Liver (tissue), 9 donors: ENCODE measurements around the gene NTM. TPM values are rescaled to one million over a fixed set of nuclear protein-coding genes. Genes with fewer than 3 reads are reported as not detected.

ENCODE experiments used
- DNase-seq: peaks from one replicate; pipeline ENCODE4 v3.0.0-alpha.2; 2017; ENCODE audit warnings: low spot score
- H3K27ac ChIP-seq, 2 donors: one replicate each; pipeline ENCODE4 v1.7.0; 2013; ENCODE audit warnings: inconsistent platforms in 2 of 2, low read length in 2 of 2, control low read depth in 1 of 2, low read depth in 1 of 2, mild to moderate bottlenecking in 1 of 2
- H3K27me3 ChIP-seq, 4 donors: one replicate each; pipeline versions ENCODE4 v1.6.1 to v1.7.0; 2013; ENCODE audit warnings: low read length in 3 of 4, inconsistent platforms in 1 of 4, mild to moderate bottlenecking in 1 of 4, moderate library complexity in 1 of 4; ENCODE audit not compliant: control insufficient read depth in 4 of 4, insufficient read depth in 4 of 4
- H3K36me3 ChIP-seq, 4 donors: one replicate each; pipeline versions ENCODE4 v1.6.1 to v1.7.0; 2013; ENCODE audit warnings: low read length in 3 of 4, mild to moderate bottlenecking in 3 of 4, low read depth in 1 of 4, moderate library complexity in 1 of 4; ENCODE audit not compliant: control insufficient read depth in 4 of 4, insufficient read depth in 3 of 4
- H3K4me1 ChIP-seq, 4 donors: one replicate each; pipeline versions ENCODE4 v1.6.1 to v1.7.0; 2013; ENCODE audit warnings: low read length in 3 of 4, mild to moderate bottlenecking in 3 of 4, moderate library complexity in 1 of 4; ENCODE audit not compliant: control insufficient read depth in 4 of 4, insufficient read depth in 4 of 4
- H3K4me3 ChIP-seq, 3 donors: one replicate each; pipeline versions ENCODE4 v1.6.1 to v1.7.0; 2013; ENCODE audit warnings: low read length in 3 of 3, control low read depth in 1 of 3, low read depth in 1 of 3, mild to moderate bottlenecking in 1 of 3
- H3K9ac ChIP-seq, 2 donors: one replicate each; pipeline ENCODE4 v1.7.0; 2013; ENCODE audit warnings: low read length in 2 of 2, mild to moderate bottlenecking in 2 of 2, moderate library complexity in 2 of 2, control low read depth in 1 of 2, low read depth in 1 of 2
- H3K9me3 ChIP-seq, 4 donors: one replicate each; pipeline versions ENCODE4 v1.6.1 to v1.7.0; 2013; ENCODE audit warnings: low read length in 3 of 4; ENCODE audit not compliant: control insufficient read depth in 4 of 4
- ATF3 ChIP-seq: IDR thresholded peaks from 2 replicates; pipeline ENCODE4 v1.6.1; 2016; ENCODE audit warnings: antibody characterized with exemption
- GABPA ChIP-seq, 2 donors: IDR thresholded peaks in 1 of 2; conservative IDR thresholded peaks in 1 of 2; 2 replicates each; pipeline ENCODE4 v1.6.1; 2016; ENCODE audit warnings: antibody characterized with exemption in 2 of 2, mild to moderate bottlenecking in 1 of 2, moderate library complexity in 1 of 2
- HNF4A ChIP-seq, 2 donors: conservative IDR thresholded peaks; 2 replicates each; pipeline ENCODE4 v1.6.1; 2016; ENCODE audit warnings: antibody characterized with exemption in 2 of 2, mild to moderate bottlenecking in 2 of 2
- JUND ChIP-seq, 2 donors: IDR thresholded peaks; 2 replicates each; pipeline ENCODE4 v1.6.1; 2016; ENCODE audit warnings: antibody characterized with exemption in 2 of 2
- NR2F2 ChIP-seq: IDR thresholded peaks from 2 replicates; pipeline ENCODE4 v1.6.1; 2016; ENCODE audit warnings: antibody characterized with exemption
- RAD21 ChIP-seq, 2 donors: IDR thresholded peaks; 2 replicates each; pipeline ENCODE4 v1.6.1; 2016; ENCODE audit warnings: antibody characterized with exemption in 2 of 2, mild to moderate bottlenecking in 2 of 2
- RXRA ChIP-seq, 2 donors: IDR thresholded peaks; 2 replicates each; pipeline ENCODE4 v1.6.1; 2017 to 2018; ENCODE audit warnings: antibody characterized with exemption in 2 of 2, mild to moderate bottlenecking in 1 of 2
- SP1 ChIP-seq: IDR thresholded peaks from 2 replicates; pipeline ENCODE4 v1.6.1; 2018; ENCODE audit warnings: antibody characterized with exemption, mild to moderate bottlenecking
- YY1 ChIP-seq: IDR thresholded peaks from 2 replicates; pipeline ENCODE4 v1.6.1; 2016; ENCODE audit warnings: antibody characterized with exemption, mild to moderate bottlenecking
- WGBS: extraction: QIAGEN DNeasy Blood & Tissue Kit; methylation state at CpG from one replicate; pipeline ENCODE4 v1.1.7; 2013; 5-methylcytosine and 5-hydroxymethylcytosine counted together
- polyA plus RNA-seq, 2 donors: library from polyadenylated mRNA; stranded (reverse) in 1 of 2; unstranded in 1 of 2; fragments of 200-250 nt in 1 of 2; fragments of >200 nt in 1 of 2; fragmentation: Nextera tagmentation in 1 of 2; extraction: Ambion mirVana in 1 of 2; gene quantifications; one replicate each; pipeline versions ENCODE4 v1.2.1 to v1.2.3, GENCODE V29; 2013 to 2015
- total RNA-seq, 2 donors: library from RNA; depleted of rRNA; stranded (reverse); fragments of >200 nt; gene quantifications; one replicate each; pipeline ENCODE4 v1.2.3, GENCODE V29; 2014
- TF ChIP-seq, protein P1 (sequence below): IDR thresholded peaks from 2 replicates; pipeline ENCODE4 v1.6.1; 2016; ENCODE audit warnings: antibody characterized with exemption
- TF ChIP-seq, protein P2 (sequence below): IDR thresholded peaks from 2 replicates; pipeline ENCODE4 v1.6.1; 2016; ENCODE audit warnings: antibody characterized with exemption, mild to moderate bottlenecking
- donor health status: healthy.
- donor health status: healthy.
- donor health status: healthy.
- donor health status: healthy.
- donor health status: healthy.

The NTM gene
- total and polyA plus RNA-seq, 4 donors: 0.08 to 1.1 (median 0.08) TPM; not detected in 1

DNA sequence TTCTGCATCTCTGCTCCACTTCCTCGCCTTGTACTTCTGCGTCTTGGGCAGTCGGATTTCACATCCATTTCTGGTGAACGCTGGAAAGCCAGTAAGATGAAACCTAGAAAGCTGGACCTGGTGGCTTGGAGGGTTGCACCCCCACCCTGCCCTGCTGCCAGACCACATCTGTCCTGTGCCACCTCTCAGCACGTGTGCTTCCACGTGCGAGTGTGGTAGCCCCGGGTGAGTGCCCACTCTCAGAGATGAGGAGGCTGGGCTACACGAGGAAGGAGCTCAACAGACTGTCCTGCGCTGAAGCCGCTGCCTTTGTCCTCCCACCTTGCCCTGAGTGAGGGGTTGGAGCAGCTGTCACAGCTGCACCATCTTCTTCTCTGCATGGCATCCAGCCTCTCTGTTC, 77.5 kb downstream of the NTM start:
- Histone ChIP-seq H3K9ac (no peak overlapping the region), H3K27me3 (no peaks in the 10 kb centered on the region), H3K27ac (no peak overlapping the region), H3K36me3 (no peaks in the 10 kb centered on the region), H3K9me3 (no peaks in the 10 kb centered on the region), H3K4me1 (no peaks in the 10 kb centered on the region), H3K4me3 (no peak overlapping the region)
- 88% methylated on average over 11 of the region's 11 CpGs for WGBS
- no peak for DNase-seq
- TF ChIP-seq SP1 (no peak), NR2F2 (no peak), GABPA (IDR thresholded peaks at IDR 0.05 in 1 of 2, conservative IDR thresholded peaks at IDR 0.05 in 1 of 2) (no peak), RXRA (IDR thresholded peaks at IDR 0.05) (no peak)

DNA sequence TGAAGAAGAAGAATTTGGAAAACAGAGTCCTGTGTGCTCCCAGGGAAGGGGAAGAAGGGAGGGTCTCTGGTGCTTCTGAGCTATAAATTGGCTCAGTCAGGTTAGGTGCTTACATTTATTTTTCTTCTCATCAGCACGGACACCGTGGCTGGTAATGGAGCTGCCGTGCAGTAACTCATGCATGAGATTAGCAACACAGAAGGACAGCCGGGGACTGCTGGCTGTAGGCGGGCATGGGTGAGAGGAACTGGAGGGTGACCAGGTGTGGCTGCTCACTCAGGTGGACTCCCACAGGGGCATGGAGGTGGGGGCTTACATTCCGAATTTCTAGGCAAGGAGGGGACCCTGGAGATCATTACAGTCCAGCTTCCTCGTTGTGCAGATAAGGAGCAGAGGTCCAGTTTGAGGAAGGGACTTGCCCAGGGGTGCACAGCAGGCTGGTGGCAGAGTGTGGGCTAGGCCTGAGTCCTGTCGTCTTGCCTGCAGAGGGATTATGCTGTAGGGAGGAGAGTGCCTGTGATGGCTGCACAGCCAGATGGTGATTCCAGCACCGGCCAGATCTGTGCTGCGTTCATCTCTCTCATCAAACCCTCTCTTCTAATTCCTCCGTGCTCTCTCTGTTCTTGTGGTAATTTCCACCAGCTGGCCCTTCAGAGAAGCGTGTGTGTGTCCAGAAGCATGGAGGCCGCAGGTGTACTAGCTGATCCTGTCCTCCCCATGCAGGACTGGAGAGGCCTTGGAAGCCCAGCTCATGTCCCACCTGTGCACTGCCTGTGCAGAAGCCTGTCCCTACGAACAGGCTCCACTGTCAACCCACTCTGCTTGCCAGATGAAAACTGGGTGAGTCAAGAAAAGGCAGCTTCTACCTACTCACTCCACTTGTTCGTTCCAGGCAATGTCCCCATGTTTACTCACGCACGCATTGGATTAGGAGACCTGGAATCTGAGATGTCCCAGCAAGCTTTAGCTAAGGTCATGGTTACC, 78.9 kb downstream of the NTM start:
- TF ChIP-seq RAD21 (IDR thresholded peaks at IDR 0.05) (no peak), JUND (IDR thresholded peaks at IDR 0.05) (no peak), ATF3 (no peak)
- TF ChIP-seq, protein P1, sequence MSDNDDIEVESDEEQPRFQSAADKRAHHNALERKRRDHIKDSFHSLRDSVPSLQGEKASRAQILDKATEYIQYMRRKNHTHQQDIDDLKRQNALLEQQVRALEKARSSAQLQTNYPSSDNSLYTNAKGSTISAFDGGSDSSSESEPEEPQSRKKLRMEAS: no peak
- TF ChIP-seq, protein P2, sequence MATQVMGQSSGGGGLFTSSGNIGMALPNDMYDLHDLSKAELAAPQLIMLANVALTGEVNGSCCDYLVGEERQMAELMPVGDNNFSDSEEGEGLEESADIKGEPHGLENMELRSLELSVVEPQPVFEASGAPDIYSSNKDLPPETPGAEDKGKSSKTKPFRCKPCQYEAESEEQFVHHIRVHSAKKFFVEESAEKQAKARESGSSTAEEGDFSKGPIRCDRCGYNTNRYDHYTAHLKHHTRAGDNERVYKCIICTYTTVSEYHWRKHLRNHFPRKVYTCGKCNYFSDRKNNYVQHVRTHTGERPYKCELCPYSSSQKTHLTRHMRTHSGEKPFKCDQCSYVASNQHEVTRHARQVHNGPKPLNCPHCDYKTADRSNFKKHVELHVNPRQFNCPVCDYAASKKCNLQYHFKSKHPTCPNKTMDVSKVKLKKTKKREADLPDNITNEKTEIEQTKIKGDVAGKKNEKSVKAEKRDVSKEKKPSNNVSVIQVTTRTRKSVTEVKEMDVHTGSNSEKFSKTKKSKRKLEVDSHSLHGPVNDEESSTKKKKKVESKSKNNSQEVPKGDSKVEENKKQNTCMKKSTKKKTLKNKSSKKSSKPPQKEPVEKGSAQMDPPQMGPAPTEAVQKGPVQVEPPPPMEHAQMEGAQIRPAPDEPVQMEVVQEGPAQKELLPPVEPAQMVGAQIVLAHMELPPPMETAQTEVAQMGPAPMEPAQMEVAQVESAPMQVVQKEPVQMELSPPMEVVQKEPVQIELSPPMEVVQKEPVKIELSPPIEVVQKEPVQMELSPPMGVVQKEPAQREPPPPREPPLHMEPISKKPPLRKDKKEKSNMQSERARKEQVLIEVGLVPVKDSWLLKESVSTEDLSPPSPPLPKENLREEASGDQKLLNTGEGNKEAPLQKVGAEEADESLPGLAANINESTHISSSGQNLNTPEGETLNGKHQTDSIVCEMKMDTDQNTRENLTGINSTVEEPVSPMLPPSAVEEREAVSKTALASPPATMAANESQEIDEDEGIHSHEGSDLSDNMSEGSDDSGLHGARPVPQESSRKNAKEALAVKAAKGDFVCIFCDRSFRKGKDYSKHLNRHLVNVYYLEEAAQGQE: no peak
- H3K27ac ChIP-seq: no peak overlapping the region
- 72% methylated on average over 17 of the region's 17 CpGs for WGBS

GRCh38 chr11:131454490-131454889, 84.1 kb downstream of the NTM start:
- Histone ChIP-seq H3K27me3 (peaks cover 0 to 7% (median 1%) of the 10 kb centered on the region in 4 donors), H3K36me3 (no peaks in the 10 kb centered on the region), H3K9me3 (peaks cover 0 to 3% (median 0%) of the 10 kb centered on the region in 4 donors), H3K27ac (no peak overlapping the region), H3K4me3 (no peak overlapping the region), H3K4me1 (no peaks in the 10 kb centered on the region), H3K9ac (no peak overlapping the region)
- no peak for TF ChIP-seq HNF4A (conservative IDR thresholded peaks at IDR 0.05)
- no peak for TF ChIP-seq YY1
- TF ChIP-seq JUND (IDR thresholded peaks at IDR 0.05): no peak
- no peak for DNase-seq
- 63% methylated on average over 5 of the region's 5 CpGs for WGBS

More for the DNA sequence above, 78.9 kb downstream of the NTM start:
- Histone ChIP-seq H3K27me3 (peaks cover 0 to 2% (median 0%) of the 10 kb centered on the region in 4 donors), H3K9ac (no peak overlapping the region), H3K4me1 (no peaks in the 10 kb centered on the region), H3K9me3 (no peaks in the 10 kb centered on the region), H3K36me3 (no peaks in the 10 kb centered on the region), H3K4me3 (no peak overlapping the region)
- DNase-seq: no peak
